Measurements from ENCODE around the gene FUT8.

FUT8 gene

DNA sequence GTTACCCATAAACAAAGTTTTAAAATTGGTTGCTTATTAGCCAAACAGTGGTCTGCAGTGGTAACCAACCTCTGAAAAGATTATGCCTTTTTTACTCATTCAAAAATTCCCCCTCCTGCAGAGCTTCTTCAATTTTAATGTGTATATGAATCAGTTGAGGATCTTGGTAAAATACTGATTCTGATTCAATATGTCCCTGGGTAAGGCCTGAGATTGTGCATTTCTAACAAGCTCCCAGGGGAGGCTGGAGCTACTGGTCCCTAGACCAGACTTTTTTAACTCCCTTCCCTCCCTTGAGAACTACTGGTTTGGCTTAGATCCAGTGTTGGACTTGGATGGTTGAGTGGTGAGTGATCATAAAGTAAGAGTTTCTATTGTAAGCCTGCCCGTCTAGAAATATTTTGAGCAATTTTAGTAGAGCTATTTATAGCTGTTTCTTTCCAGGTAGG is 90.2 kb downstream of the FUT8 start:
- Histone ChIP-seq H3K36me3 (no peaks in the 10 kb centered on the region), H3K27me3 (no peaks in the 10 kb centered on the region), H3K9me3 (no peaks in the 10 kb centered on the region), H3K27ac (no peak overlapping the region), H3K4me1 (peaks cover 0 to 10% (median 0%) of the 10 kb centered on the region in 4 donors), H3K4me3 (no peak overlapping the region)
- intact Hi-C loops (cut with DNase I; ENCODE audit: low total_unique reads) = no loop called here
- TF ChIP-seq, protein P1, sequence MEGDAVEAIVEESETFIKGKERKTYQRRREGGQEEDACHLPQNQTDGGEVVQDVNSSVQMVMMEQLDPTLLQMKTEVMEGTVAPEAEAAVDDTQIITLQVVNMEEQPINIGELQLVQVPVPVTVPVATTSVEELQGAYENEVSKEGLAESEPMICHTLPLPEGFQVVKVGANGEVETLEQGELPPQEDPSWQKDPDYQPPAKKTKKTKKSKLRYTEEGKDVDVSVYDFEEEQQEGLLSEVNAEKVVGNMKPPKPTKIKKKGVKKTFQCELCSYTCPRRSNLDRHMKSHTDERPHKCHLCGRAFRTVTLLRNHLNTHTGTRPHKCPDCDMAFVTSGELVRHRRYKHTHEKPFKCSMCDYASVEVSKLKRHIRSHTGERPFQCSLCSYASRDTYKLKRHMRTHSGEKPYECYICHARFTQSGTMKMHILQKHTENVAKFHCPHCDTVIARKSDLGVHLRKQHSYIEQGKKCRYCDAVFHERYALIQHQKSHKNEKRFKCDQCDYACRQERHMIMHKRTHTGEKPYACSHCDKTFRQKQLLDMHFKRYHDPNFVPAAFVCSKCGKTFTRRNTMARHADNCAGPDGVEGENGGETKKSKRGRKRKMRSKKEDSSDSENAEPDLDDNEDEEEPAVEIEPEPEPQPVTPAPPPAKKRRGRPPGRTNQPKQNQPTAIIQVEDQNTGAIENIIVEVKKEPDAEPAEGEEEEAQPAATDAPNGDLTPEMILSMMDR (IDR thresholded peaks at IDR 0.05) = no peak
- DNase-seq = no peak

DNA sequence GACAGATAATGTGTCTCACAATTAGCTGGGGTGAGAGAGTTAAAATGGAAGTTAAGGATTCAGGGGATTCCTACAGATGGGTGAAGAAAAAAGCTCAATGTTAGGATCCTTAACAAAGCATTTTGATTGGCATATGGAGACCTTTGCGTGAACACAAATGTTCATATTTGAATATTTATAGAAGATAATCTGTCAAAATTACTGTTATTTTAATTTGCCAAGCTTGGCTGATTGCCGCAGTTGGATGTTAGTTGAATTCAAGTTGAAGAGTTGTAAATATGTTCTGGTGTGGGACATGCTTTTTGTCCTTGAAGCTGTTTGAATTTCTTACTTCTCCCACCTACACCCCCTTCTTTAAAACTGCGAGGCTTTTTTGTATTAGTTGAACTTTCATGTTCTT is 91.2 kb downstream of the FUT8 start:
- Histone ChIP-seq H3K27ac (no peak overlapping the region), H3K9me3 (no peaks in the 10 kb centered on the region), H3K4me1 (peaks cover 0 to 10% (median 0%) of the 10 kb centered on the region in 4 donors), H3K27me3 (no peaks in the 10 kb centered on the region), H3K36me3 (no peaks in the 10 kb centered on the region), H3K4me3 (no peak overlapping the region)
- TF ChIP-seq, protein P1 (IDR thresholded peaks at IDR 0.05) = no peak
- no peak for DNase-seq
- intact Hi-C loops (cut with DNase I; ENCODE audit: low total_unique reads) = no loop called here

DNA sequence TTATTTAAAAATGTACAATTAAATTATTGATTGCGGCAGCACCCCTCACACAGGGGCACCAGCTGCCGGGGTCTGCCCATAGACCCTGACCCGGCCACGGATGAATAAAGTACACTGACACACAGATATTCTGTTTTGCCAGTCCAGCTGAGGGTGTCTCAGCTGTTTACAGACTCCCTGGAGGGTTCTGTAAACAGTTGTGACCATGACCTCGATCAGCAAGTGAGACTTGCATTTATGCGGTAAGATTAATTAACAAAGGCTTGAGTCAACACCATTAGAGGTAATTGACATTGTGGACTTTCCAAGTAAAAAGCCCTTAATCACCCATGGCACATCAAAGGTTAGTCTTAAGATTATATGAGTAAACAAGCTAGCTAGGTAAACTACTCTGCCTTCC is 94.3 kb downstream of the FUT8 start:
- intact Hi-C loops (cut with DNase I; ENCODE audit: low total_unique reads) = no loop called here
- DNase-seq = no peak
- H3K4me3 ChIP-seq = no peak overlapping the region
- H3K36me3 ChIP-seq = no peaks in the 10 kb centered on the region
- peaks cover 0 to 10% (median 0%) of the 10 kb centered on the region in 4 donors for H3K4me1 ChIP-seq
- no peak overlapping the region for H3K27ac ChIP-seq
- no peaks in the 10 kb centered on the region for H3K27me3 ChIP-seq
- peaks cover 0 to 4% (median 0%) of the 10 kb centered on the region in 3 donors for H3K9me3 ChIP-seq
- TF ChIP-seq, protein P1 (IDR thresholded peaks at IDR 0.05) = no peak

DNA sequence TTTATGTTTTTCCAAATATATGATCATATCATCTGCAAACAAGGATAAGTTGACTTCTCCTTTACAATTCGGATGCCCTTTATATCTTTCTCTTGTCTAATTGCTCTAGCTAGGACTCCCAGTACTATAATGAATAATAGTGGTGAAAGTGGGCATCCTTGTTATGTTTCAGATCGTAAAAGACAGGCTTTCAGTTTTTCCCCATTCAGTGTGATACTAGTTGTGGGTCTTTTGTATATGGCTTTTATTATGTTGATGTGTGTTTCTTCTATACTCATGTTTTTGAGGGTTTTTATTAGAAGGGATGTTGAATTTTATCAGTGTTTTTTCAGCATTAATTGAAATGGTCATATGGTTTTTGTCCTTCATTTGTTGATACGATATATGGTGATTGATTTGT is 97.3 kb downstream of the FUT8 start:
- Histone ChIP-seq H3K4me1 (no peaks in the 10 kb centered on the region), H3K4me3 (no peak overlapping the region), H3K27me3 (no peaks in the 10 kb centered on the region), H3K27ac (no peak overlapping the region), H3K9me3 (peaks cover 0 to 4% (median 0%) of the 10 kb centered on the region in 3 donors), H3K36me3 (no peaks in the 10 kb centered on the region)
- TF ChIP-seq, protein P1 (IDR thresholded peaks at IDR 0.05) = no peak
- no peak for DNase-seq
- intact Hi-C loops (cut with DNase I; ENCODE audit: low total_unique reads) = no loop called here

DNA sequence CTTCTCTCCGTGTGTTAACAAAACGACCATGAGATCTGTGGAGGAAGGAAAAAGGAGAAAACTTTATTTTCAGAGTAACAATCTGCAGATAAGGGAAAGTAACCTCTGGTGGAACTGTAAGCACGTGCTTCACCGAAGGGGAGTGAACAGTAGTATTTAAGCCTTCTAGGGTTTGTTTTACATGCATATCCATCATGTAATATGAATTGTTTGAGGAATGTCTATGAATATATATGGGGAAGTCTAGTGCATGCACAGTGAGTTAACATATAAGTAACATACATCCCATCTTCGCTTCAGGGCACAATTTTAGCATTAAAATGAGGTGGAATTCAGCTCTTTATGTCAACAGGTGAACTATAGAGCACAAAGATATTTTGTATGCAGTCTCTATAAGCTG is 101.1 kb downstream of the FUT8 start:
- Histone ChIP-seq H3K27me3 (no peaks in the 10 kb centered on the region), H3K4me1 (no peaks in the 10 kb centered on the region), H3K9me3 (peaks cover 0 to 4% (median 0%) of the 10 kb centered on the region in 3 donors), H3K27ac (no peak overlapping the region), H3K36me3 (no peaks in the 10 kb centered on the region), H3K4me3 (no peak overlapping the region)
- DNase-seq = no peak
- intact Hi-C loops (cut with DNase I; ENCODE audit: low total_unique reads) = no loop called here
- TF ChIP-seq, protein P1 (IDR thresholded peaks at IDR 0.05) = no peak

Data from tibial artery (tissue), 4 donors.